Stimulated activated CD4-positive, alpha-beta T cell treated with anti-CD3 and anti-CD28 coated beads, TNF-alpha, amount 100 ng/mL, for 4 hours (primary cell): ENCODE results near the gene SLC22A16.

Experiments
- DNase-seq, 3 experiments: peaks; one replicate each; pipeline ENCODE4 v3.0.0-alpha.2; 2020; ENCODE audit warnings: low read depth in 3 of 3

SLC22A16 gene

GRCh38 chr6:110448846-110449540, 27.4 kb downstream of the SLC22A16 start:
- no peak for DNase-seq

- no peak for DNase-seq
Measured at GRCh38 chr6:110447761-110448160, 28.7 kb downstream of the SLC22A16 start.

GRCh38 chr6:110446405-110446804, 30.0 kb downstream of the SLC22A16 start:
- DNase-seq = no peak

- DNase-seq = no peak
Measured at GRCh38 chr6:110440026-110440425, 36.4 kb downstream of the SLC22A16 start.

- DNase-seq = no peak
Measured at GRCh38 chr6:110439356-110439755, 37.1 kb downstream of the SLC22A16 start.

DNA sequence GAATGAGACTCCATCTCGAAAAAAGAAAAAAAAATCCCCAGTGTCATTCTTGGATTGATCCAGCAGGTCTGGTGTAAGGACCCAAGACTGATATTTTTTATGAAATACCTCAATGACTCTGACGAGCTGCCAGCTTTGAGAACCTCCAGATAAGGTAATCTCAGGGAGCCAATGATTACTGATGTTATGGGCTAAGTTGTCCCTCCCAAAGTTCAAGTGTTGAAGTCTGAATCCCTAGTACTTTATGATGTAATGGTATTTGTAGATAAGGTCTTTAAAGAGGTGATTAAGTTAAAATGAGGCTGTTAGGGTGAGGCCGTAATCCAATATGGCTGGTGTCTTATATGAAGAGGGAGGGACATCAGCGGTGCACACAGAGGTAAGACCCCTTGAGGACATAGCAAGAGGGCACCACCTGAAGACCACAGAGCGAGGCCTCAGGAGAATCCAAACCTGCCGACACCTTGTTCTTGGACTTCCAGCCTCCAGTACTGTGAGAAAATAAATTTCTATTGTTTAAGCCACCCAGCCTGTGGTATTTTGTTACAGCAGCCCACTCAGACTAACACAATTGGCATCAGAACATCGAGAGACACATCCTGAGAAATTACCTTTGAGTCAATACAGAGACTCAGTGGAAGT, 41.3 kb downstream of the SLC22A16 start:
- no peak for DNase-seq

DNA sequence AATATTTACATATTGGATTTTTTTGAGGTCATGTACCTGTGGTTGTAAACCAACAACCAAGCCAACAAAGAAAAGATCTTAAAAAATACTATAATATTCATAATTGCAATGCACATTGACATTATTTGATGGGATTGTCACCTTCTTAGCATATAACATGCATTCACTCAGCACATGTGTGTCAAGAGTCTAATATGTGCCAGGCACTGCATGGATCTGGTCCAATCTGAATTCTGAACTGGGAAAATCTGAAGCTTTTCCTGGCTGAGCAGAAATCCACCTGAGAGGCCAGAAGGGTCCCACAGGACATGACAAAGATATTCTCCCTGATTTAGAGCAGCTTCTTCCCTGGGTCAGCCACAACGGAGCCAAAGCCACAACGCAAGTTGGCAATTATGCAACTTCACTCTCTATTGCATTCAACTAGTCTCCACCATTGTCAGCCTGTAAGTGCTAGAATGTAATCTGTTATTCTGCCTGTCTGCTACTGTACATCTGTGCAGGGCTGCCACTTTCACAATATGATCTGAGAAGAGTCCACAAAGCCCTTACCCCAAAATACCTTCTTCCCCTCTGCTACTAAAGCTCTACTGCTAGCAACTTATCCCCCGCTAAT, 44.0 kb downstream of the SLC22A16 start:
- no peak for DNase-seq

DNA sequence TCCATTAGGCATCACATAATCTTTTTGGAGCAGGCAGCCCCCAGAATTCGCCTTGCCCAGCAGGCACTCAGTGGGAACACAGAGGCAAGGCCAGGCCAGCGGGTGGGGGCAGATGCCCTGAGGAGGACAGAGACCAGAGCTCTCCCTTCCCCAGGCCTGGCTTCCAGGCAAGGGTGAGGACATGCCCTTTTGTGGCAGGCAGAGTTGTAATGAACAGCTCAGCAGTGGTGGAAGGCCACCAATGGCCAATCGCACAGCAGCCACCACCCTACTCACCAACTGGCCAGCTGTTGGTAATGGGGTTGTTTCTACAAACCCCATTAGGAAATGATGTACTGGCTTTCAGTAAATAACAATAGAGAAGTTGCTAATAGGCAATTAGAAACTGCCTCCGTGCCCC, 45.7 kb downstream of the SLC22A16 start:
- DNase-seq = no peak

- no peak for DNase-seq
Measured at GRCh38 chr6:110430236-110430635, 46.2 kb downstream of the SLC22A16 start.

GRCh38 chr6:110428153-110428552, 48.3 kb downstream of the SLC22A16 start:
- DNase-seq = no peak

DNA sequence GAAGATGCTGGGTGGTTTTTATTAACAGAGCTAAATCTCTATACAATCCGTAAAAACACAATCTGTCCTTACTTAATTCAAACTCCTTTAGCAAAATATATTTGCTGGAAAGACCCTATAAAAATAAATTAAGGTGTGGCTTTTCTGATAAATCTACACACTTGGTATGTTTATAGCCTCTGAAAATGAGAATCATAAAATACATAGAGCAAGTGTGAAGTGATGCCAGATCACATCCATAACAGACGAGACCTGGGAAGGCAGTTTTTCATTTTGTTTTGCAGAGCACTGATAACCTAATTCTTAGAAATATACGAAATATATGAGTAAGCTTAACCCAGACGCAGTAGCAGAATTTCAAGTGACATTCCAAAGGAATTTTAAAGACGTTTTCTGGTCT, 50.6 kb downstream of the SLC22A16 start:
- DNase-seq = no peak

DNA sequence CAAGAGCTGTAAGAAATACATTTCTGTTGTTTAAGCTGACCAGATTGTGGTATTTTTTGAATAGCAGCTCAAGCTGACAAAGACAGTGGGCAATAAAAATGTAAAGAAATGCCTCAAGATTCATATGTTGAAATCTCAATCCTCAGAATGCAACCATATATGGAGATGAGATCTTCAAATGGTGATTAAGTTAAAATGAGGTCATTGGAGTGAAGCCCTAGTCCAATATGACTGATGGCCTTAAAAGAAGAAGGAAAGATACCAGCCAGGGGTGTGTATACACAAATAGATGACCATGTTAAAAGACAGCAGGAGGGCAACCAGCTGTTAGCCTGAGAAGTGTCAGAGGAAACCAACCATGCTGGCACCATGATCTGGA, 54.0 kb downstream of the SLC22A16 start:
- DNase-seq = no peak

DNA sequence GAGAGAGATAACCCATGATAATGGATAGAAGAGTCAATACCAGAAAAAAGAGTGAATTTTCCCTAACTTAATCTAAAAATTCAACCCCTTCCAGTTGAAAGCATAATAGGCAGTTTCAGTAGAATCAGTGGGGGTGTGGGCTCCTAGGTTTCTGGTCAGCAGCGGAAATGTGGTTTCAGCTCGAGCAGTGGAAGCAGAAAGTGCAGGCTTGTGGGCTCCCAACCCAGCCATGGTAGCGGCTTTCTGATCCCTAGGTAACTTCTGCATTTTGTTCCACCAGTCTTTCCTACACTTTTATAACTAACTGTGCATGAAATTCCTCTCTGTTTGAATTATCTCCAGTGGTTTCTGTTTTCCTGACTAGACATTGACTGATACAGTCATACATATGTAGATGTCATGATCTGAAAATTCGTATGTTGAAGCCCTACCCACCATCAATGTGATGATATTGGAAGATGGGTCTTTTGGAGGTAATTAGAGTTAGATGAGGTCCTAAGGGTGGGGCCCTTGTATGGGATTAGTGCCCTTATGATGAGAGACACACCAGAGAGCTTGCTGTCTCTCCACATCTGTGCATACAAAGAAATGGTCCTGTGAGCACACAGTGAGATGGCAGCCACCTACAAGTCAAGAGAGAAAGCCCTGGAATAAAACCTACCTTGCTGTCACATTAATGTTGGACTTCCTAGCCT, 54.5 kb downstream of the SLC22A16 start:
- no peak for DNase-seq

- no peak for DNase-seq
Measured at GRCh38 chr6:110419028-110419739, 57.2 kb downstream of the SLC22A16 start.

- no peak for DNase-seq
Measured at GRCh38 chr6:110418594-110418993, 57.8 kb downstream of the SLC22A16 start.

DNA sequence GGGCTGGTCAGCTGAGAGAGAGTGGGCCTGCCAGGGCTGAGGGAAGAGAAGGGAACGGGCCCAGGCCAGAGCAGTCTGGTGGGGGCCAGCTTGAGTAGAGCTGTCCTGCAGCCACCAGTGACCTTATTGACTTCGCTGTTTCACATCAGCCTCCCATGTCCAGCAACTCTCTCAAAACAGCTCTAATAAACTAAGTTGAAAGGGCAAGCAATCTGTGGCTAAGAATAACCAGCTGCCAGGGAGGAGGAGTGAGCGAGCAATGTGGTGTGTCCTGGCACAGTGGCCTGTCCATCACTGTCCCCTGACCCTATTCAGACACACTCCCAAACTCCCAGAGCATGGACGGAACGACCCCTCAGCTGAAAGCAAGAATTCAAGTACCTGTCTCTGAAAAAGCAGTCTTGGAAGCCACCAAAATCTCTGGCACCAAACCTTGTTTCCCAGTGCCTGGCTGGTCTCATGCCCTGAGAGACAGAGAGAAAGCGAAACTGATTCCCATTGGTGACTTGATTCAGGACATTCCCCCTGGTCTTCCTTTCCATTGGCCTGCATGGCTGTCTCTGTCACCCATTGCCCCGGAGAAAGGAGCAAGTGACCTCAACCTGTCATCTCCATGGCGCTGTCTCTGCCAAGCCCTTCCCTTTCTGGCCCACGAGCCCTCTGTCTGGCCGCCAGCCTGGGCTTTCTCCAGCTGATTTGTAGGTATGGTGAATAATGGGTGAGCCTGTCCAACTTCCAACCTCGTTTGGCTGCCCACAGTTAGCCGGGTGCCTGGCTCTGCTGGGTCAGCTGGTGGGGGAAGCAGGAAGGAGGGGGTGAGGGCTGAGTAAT, 61.1 kb downstream of the SLC22A16 start, which contains the start of gene DDO:
DDO (minus strand) TSS at position 490 of the 831 bp plus-strand sequence. CDS start 2,113 bp downstream, outside the sequence.
- no peak for DNase-seq

DNA sequence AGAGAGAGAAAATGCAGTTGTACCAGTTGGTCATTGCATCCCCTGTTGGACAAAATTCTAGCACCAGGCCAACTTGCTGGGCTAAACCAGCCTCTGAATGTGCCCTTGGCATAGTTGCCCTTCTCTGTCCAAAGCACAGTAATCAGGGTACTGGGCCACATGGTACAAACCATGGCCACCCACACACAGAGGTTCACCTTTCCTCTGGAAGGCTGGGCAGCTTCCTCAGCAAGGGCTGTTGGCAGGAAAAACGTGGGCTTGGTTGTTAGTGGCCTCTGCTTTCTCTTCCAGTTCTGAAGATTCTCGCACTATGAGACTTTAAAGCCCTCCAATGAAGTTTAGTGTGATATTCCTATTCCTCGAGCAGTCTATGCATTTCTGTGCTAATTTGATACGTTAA, 61.7 kb downstream of the SLC22A16 start:
- no peak for DNase-seq

DNA sequence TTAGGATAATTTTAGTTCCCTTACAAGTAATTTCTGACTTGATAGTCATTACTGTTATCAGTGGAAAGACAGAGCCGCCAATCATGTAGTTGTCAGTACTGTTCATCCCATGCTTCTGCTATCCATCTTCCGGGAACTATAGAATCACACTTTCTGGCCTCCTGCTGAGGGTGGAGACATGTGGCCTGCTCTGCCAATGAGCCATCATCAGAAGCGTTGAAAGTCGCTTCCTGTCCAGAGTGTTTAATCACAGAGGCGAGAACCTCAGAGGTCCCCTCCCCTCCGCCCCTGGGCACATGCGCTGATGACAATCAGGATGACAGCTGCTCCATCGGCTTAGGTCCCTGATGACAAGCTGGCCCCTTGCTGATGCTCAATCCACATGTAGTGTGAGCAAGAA, 64.1 kb downstream of the SLC22A16 start:
- DNase-seq = no peak

DNA sequence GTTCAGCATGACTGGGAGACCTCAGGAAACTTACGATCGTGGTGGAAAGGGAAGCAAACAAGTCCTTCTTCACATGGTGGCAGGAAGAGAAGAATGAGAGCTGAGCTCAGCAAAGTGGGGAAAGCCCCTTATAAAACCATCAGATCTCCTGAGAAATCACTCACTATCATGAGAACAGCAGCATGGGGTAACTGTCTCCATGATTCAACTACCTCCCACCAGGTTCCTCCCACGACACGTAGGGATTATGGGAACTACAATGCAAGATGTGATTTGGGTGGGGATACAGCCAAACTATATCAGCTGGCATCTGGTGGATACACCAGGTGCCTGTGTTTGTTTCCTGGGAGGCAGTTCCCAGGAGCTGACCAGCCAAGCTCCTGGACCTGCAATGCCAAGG, 65.9 kb downstream of the SLC22A16 start:
- DNase-seq = no peak

DNA sequence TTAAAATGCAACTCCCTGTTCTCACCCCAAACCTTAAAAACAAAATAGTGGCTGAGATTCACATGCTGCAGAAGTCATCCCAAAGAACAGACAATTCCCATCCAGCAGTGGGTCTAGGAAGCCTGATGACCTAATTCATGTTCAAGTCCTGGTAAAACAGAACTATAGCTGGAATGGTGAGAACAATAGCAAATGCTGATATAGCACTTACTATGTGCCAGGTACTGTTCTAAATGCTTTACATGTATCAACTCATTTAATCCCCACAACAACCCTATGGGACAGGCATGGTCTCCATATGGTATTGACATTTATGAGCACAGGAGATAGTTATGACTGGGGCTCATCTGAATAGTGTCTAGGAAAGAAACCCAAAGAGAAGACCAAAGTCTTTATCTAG, 66.6 kb downstream of the SLC22A16 start:
- DNase-seq = no peak

DNA sequence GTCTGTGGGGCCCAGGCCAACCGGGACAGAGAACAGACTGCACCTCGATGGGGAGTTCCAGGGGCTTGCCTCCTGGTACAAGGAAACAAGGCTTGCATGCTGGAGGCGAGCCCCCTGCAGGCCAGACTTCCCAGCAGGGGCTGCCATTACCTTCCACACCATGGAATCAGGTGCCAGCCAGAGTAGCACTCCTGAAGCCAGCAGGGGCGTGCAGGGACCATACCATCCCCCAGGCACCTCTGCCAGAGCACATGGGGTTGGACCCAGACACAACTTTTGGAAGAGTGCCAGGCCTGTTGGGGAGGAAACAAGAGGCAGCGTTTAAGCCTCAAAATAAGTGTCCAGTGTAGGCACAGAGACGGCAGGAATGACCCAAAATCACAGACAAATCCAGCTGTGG, 67.5 kb downstream of the SLC22A16 start:
- no peak for DNase-seq
